ENCODE results near the gene KDM8.
A peak's percentile ranks its signal among the peaks of the same experiment; 100 is the strongest.

KDM8 gene

GRCh38 chr16:27265982-27266381 is 62.7 kb downstream of the KDM8 start:
- H3K4me2 ChIP-seq (ENCODE audit: low read depth, low read length, poor library complexity, severe bottlenecking), result no peak overlapping the region
- H3K36me3 ChIP-seq (ENCODE audit: insufficient read depth, low read length), result no peaks in the 10 kb centered on the region
- H3F3A ChIP-seq (ENCODE audit: low read depth), result no peaks in the 10 kb centered on the region
- H3K4me1 ChIP-seq (ENCODE audit: insufficient read depth, low read length, poor library complexity, severe bottlenecking), result peaks cover 28% of the 10 kb centered on the region
- no peak overlapping the region for H3K9ac ChIP-seq (ENCODE audit: low read depth, low read length, poor library complexity, severe bottlenecking)
- peaks cover 24% of the 10 kb centered on the region for H3K79me2 ChIP-seq (ENCODE audit: insufficient read depth, low read length)
- TF ChIP-seq CTCF (conservative IDR thresholded peaks at IDR 0.05; ENCODE audit: low read length) (no peak), EZH2phosphoT487 (IDR thresholded peaks at IDR 0.05; ENCODE audit: borderline replicate concordance) (no peak)
- no peaks in the 10 kb centered on the region for H3K27me3 ChIP-seq (ENCODE audit: insufficient read depth, low read length, poor library complexity, severe bottlenecking)
- no peaks in the 10 kb centered on the region for H4K20me1 ChIP-seq (ENCODE audit: insufficient read depth, low read length, poor library complexity, severe bottlenecking)
- no peaks in the 10 kb centered on the region for H3K9me3 ChIP-seq (ENCODE audit: insufficient read depth, low read depth, low read length)
- no peak overlapping the region for H3K4me3 ChIP-seq (ENCODE audit: low read length, poor library complexity, severe bottlenecking)
- H3K9me2 ChIP-seq (replicated peaks; ENCODE audit: low read depth, low read length), result no peaks in the 10 kb centered on the region
- H2AFZ ChIP-seq (ENCODE audit: low read length), result no peak overlapping the region

DNA sequence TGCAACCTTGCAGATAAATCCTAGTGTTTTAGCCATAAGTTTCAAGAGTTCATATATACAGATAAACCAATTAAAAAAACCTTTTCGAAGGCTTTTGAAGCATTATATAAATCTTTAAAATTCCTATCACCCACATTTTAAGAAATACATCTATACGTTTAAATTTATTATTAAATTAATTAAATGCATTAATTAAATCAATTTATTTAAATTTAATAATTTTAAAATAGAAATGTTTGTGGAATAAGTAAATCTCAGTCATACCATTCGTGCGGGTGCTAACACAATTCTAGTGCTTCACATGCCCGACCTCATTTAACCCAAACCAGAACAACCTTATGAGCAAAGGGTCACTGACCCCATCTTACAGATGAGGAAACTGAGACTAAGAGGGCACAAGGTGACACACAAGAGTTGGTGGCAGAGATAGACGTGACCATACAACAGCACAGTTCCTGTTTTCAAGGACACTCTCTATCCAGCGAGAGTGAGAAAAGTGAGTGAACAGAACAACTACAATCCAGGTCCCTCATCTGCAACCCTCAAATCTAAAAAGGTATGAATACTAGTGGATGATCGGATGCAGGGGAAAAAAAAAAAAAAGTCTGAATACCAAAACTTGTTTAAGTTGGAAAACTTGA is 63.8 kb downstream of the KDM8 start:
- Histone ChIP-seq H2AFZ (ENCODE audit: low read length) (no peak overlapping the region), H3K36me3 (ENCODE audit: insufficient read depth, low read length) (no peaks in the 10 kb centered on the region), H4K20me1 (ENCODE audit: insufficient read depth, low read length, poor library complexity, severe bottlenecking) (no peaks in the 10 kb centered on the region), H3K9me3 (ENCODE audit: insufficient read depth, low read depth, low read length) (no peaks in the 10 kb centered on the region), H3K79me2 (ENCODE audit: insufficient read depth, low read length) (peaks cover 24% of the 10 kb centered on the region), H3K9me2 (replicated peaks; ENCODE audit: low read depth, low read length) (no peaks in the 10 kb centered on the region), H3K9ac (ENCODE audit: low read depth, low read length, poor library complexity, severe bottlenecking) (peak overlapping the region; percentile 92), H3K4me1 (ENCODE audit: insufficient read depth, low read length, poor library complexity, severe bottlenecking) (peaks cover 22% of the 10 kb centered on the region), H3K27me3 (ENCODE audit: insufficient read depth, low read length, poor library complexity, severe bottlenecking) (no peaks in the 10 kb centered on the region), H3K4me2 (ENCODE audit: low read depth, low read length, poor library complexity, severe bottlenecking) (peak overlapping the region; percentile 95), H3K4me3 (ENCODE audit: low read length, poor library complexity, severe bottlenecking) (peak overlapping the region; percentile 90), H3F3A (ENCODE audit: low read depth) (no peaks in the 10 kb centered on the region)
- TF ChIP-seq EZH2phosphoT487 (IDR thresholded peaks at IDR 0.05; ENCODE audit: borderline replicate concordance), result no peak

GRCh38 chr16:27268376-27269299 is 65.3 kb downstream of the KDM8 start, which contains the start of gene NSMCE1:
TSS of gene NSMCE1 (minus strand) at chr16:27268772. CDS start at chr16:27257570, 11,202 bp downstream.
- Histone ChIP-seq H3F3A (ENCODE audit: low read depth) (no peaks in the 10 kb centered on the region), H3K4me2 (ENCODE audit: low read depth, low read length, poor library complexity, severe bottlenecking) (peak within 1 kb of the TSS; percentile 95), H3K36me3 (ENCODE audit: insufficient read depth, low read length) (no peaks in the 10 kb centered on the region), H4K20me1 (ENCODE audit: insufficient read depth, low read length, poor library complexity, severe bottlenecking) (no peaks in the 10 kb centered on the region), H3K9ac (ENCODE audit: low read depth, low read length, poor library complexity, severe bottlenecking) (peak within 1 kb of the TSS; percentile 92), H2AFZ (ENCODE audit: low read length) (peak within 1 kb of the TSS; percentile 86), H3K9me3 (ENCODE audit: insufficient read depth, low read depth, low read length) (no peaks in the 10 kb centered on the region), H3K27me3 (ENCODE audit: insufficient read depth, low read length, poor library complexity, severe bottlenecking) (no peaks in the 10 kb centered on the region), H3K4me3 (ENCODE audit: low read length, poor library complexity, severe bottlenecking) (peak within 1 kb of the TSS; percentile 90), H3K4me1 (ENCODE audit: insufficient read depth, low read length, poor library complexity, severe bottlenecking) (peaks cover 18% of the 10 kb centered on the region), H3K9me2 (replicated peaks; ENCODE audit: low read depth, low read length) (no peaks in the 10 kb centered on the region), H3K79me2 (ENCODE audit: insufficient read depth, low read length) (peaks cover 24% of the 10 kb centered on the region)
- TF ChIP-seq CTCF (conservative IDR thresholded peaks at IDR 0.05; ENCODE audit: low read length) (no peak), EZH2phosphoT487 (IDR thresholded peaks at IDR 0.05; ENCODE audit: borderline replicate concordance) (no peak)
